GM19023 (cell line): Measurements from ENCODE around the gene SMAGP.
A peak's percentile ranks its signal among the peaks of the same experiment; 100 is the strongest.
"Not testable (repeated sequence)": the region's sequence is repeated elsewhere in the genome, so short reads cannot be mapped to it uniquely, and the experiment has no call there.

ENCODE experiments used
- ATAC-seq: cut with Tn5 transposase; IDR thresholded peaks from one replicate; pipeline ENCODE4 v1.9.1; 2021; ENCODE audit warnings: mild to moderate bottlenecking, moderate library complexity; ENCODE audit not compliant: unreplicated experiment

The SMAGP gene

GRCh38 chr12:51227112-51227511 lies 43.1 kb downstream of the SMAGP start:
- ATAC-seq: not testable (repeated sequence)

DNA sequence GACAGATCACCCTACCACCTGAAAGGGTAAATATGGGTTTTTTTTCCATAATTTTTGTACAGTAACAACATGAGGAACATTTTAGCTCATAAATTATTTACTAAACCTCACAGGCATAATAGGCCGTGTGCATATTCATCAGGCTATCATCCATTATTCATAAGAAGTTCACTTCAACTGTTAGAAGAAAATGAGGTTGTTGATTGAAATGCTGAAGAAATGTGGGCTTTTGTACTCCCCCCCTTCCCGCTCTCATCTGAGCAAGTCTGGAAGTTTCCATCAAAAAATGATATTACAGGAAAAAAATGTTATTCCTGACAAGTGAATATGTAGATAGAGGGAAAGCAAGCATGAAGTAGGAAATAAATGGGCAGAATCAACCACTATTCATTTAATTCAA lies 44.4 kb downstream of the SMAGP start:
- no peak for ATAC-seq

DNA sequence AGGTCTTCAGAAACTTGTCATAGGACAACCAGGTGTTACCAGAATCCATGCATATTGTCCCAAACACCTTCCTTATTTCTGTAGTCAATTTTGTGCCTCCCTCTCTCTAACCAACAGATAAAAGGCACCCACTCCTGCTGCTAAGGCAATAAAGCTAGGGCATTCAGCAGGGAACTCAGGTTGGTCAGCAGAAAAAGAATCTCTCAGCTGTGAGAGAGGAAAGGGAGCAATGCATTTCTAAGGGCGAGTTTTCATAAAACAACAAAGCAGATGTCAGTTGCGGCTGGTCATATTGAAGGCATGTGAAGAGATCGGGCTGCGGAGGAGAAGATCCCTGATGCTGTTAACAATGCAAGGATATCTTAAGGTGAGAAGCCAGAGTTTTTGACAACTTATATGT lies 45.0 kb downstream of the SMAGP start:
- no peak for ATAC-seq

- ATAC-seq: no peak
Observed at GRCh38 chr12:51224625-51225024, 45.6 kb downstream of the SMAGP start.

GRCh38 chr12:51222461-51222860 lies 47.8 kb downstream of the SMAGP start:
- ATAC-seq: no peak

- not testable (repeated sequence) for ATAC-seq
Observed at GRCh38 chr12:51219857-51220256, 50.4 kb downstream of the SMAGP start.

DNA sequence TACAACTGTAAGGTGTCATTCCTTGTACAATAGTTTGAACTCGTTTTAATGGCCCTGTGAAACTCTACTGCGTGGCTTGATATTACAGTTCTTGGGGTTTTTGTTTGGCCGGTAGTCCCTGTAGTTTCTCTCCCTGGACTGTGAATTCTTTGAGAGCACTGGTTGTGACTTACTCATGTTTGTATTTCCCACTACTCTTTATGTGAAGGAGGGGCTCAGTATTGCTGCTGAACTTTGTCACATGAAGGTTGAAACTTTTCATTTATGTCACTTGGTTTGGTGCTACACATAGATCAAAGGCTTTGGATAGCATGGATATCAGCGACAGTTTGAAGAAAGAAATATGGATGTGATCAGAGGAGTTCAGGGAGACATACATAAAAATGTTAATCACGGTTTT lies 50.9 kb downstream of the SMAGP start:
- ATAC-seq: no peak

DNA sequence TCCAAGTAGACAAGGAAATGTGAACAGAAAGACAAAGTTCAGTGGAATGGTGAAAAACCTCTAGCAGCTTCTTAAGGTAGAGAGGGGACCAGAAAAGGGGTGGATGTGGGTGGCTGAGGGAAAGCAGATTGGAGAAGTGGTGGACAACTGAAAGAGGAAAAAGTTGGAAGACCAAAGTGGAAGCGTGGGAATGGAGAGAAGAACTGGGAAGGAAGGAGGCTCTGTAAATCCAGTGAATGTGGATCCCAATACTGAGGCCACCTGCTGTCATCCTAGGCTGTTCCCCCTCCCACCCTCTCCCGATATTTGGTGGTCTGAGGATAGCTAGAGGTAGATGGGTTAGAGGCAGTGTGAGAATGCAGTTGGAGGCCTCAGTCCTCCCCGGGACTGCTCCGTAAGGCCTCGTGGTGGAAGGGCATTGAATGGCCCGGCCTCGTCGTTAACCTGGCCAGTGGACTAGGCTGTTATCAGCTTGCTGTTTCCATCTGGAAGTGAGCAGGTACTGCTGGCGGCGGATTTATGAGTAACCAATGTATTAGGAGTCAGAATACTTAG lies 51.5 kb downstream of the SMAGP start:
- no peak for ATAC-seq

DNA sequence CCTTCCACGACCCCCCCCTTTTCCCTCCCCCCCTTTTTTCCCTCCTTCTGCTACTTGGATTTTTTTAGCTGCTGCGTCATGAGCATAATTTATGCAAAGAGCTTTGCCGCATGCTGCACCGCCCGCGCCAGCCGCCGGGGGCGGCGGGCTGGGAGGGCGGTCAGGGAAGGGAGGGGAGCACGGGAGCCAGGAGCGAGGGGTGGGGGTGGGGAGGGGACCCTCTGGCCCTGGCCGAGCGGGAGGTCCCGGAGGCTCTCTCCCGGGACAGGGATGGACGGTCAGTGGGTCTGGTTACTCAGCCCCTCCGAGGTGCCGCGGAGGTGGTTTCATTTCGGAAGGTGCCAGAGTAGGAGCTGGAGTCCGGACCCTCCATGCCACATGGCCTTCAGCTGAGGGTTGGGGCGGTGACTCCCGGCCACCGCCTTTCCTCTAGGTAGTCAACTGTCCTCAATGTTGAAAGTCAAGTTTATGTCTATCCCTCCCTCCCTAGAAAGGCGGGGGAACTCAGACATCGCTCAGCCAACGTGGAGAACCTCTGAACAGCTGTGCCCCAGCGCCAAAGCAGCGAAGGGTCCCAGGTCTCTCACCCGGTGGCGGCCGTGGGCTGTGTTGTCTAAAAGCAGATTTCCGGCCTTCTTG lies 52.1 kb downstream of the SMAGP start, which contains the start of gene POU6F1:
TSS of gene POU6F1 (minus strand) at position 95 of the 639 bp plus-strand sequence. CDS start 11,226 bp downstream, outside the sequence.
- peak; percentile 89 for ATAC-seq

DNA sequence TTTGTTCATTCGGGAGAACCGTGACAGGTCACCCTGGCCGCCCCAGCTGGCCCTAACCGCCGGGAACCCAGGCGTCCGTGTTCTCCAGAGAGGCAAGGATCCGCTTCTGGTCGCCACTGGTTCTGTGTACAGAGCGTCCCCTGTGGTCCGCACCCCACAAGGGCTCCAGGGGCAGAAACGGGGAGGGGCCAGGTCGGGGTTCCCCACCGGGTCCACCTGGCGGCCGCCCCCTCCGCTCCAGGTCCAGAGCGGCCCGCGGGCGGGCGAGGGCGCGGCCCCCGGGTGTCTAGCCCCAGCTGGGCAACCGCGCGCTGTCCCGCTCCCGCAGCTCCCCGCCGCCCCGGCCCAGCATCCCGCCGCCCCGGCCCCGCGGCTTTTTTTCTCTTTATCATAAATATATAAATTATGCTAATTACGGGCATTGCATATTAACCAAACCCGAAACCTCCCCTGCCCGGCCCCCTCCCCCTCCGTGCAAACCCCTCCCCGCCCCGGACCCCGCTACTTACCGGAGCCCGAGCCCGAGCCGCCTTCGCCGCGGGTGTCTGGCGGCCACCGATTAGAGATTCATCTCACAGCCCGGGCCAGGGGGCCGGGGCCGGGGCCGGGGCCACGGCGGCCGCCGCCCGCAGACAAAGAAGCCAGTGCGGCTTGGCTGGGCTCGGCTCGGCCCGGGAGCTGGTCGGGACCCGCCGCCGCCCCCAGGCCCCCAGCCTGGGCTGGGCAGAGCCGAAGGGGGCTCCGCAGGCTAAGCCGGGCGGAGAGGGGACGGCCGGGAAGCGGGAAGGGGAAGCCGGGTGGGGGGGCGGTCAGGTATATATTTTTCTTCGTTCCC lies 52.9 kb downstream of the SMAGP start:
- ATAC-seq: peak; percentile 33

DNA sequence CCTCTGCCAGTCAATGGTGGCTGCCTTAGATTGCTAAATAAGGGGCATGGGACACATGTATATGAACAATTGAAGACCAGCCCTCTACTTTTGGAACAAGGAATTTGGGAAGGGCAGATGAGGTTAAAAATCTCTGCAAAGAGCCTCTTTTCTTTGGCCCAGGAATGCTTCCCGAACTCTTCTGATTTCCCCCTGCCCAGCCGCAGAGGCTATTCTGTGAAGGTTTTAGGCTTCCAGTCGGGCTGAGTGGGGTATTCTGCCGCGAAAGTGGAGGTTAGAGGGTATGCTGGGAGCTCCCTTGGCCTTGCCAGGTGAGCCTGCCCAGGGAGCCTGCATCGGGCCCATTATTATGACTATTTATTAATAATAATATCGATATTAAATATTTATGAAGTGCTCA lies 53.6 kb downstream of the SMAGP start:
- no peak for ATAC-seq

- no peak for ATAC-seq
Observed at GRCh38 chr12:51214895-51215294, 55.3 kb downstream of the SMAGP start.

- ATAC-seq: no peak
Observed at GRCh38 chr12:51210690-51211395, 59.4 kb downstream of the SMAGP start.

GRCh38 chr12:51209259-51209658 lies 61.0 kb downstream of the SMAGP start:
- ATAC-seq: no peak

GRCh38 chr12:51208016-51208660 lies 62.1 kb downstream of the SMAGP start:
- no peak for ATAC-seq

DNA sequence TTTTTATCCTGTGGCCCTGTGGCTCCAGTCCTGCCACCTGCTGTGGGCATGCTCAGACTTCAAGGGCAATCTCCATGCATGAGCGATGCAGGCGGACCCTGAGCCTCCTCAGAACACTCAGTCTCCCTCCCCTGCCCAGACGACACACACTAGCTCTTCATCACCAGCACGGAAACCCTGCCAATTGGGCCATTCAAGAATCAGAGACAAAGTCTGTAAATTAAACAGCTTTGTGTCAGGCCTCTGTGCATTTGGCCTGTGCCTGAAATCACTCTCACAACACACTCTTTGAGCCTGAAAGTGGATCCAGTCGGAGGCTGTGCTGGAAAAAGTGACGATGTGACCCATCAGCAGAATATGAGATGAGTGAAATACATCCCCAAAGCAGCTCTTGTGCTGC lies 64.9 kb downstream of the SMAGP start:
- ATAC-seq: no peak

DNA sequence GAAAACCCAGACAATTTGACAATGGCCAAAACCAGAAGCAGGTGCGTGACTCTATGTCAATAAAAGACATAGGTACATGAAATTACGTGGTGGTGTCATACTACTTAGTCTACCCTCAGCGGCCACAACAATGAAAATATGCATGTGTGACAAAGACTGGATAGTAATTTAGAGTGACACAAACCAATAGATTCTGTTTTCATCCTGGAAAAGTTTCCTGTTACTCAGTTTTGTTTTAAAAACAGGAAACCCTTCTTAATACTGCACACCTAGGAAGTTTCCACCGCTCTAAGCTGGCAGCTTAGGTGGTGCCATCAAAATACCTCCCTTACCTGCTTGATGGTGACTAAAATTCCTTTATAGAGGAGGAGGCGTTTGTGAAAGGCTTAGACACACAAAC lies 67.5 kb downstream of the SMAGP start:
- ATAC-seq: no peak

DNA sequence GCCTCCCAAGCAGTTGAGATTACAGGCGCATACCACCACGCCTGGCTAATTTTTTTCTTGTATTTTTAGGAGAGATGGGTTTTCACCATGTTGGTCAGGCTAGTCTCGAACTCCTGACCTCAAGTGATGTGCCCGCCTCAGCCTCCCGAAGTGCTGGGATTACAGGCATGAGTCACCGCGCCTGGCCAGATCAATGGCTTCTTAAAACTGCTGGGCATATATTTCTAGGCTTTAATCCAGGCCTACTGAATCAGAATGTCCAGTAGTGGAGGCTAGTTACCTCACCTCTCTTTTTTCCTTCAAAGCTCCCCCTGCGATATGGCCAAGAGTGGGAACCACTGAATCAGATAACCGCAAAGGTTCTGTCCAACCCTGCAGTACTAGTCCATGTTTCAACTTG lies 69.4 kb downstream of the SMAGP start:
- ATAC-seq: no peak

GRCh38 chr12:51200156-51200555 lies 70.1 kb downstream of the SMAGP start:
- ATAC-seq: no peak

- ATAC-seq: no peak
Observed at GRCh38 chr12:51199366-51199945, 70.8 kb downstream of the SMAGP start.
